ENCODE data around the gene GSTM4.
A peak's percentile ranks its signal among the peaks of the same experiment; 100 is the strongest.

Gene GSTM4
- long read RNA-seq, transcript GSTM4-204 (8 exons, 1,412 nt), result minor isoform, 35 of 107 reads
- long read RNA-seq, transcript GSTM4-201 (8 exons, 1,321 nt), result major isoform, 50 of 107 reads
- long read RNA-seq, partial matches to known transcripts, result 0 of 107 reads
- long read RNA-seq, other reads (novel, unspliced or antisense), result 22 of 107 reads

GRCh38 chr1:109655615-109656519 lies at the start of gene GSTM4:
GSTM4 (plus strand) TSS chr1:109656099; CDS start chr1:109656390, 291 bp downstream.
- H3K27me3 ChIP-seq (ENCODE audit: insufficient read depth, poor library complexity, severe bottlenecking), result no peaks in the 10 kb centered on the region
- peak within 1 kb of the TSS; percentile 65 for H3K4me3 ChIP-seq (replicated peaks; ENCODE audit: insufficient read depth, low read length)
- TF ChIP-seq CTCF (IDR thresholded peaks at IDR 0.05; ENCODE audit: insufficient read depth, low read length) (no peak), GABPA (IDR thresholded peaks at IDR 0.05; ENCODE audit: low read depth) (no peak), SPI1 (IDR thresholded peaks at IDR 0.05; ENCODE audit: borderline replicate concordance, low read depth) (no peak), REST (IDR thresholded peaks at IDR 0.05; ENCODE audit: insufficient replicate concordance, low read depth) (no peak), POLR2AphosphoS5 (IDR thresholded peaks at IDR 0.05; ENCODE audit: low read depth) (no peak)
- peak; percentile 79 to 88 for DNase-seq (ENCODE audit: low read depth in 1 of 2, low spot score in 1 of 2)
- H3K27ac ChIP-seq (replicated peaks), result peak within 1 kb of the TSS; percentile 40

- TF ChIP-seq GABPA (IDR thresholded peaks at IDR 0.05; ENCODE audit: low read depth) (no peak), POLR2AphosphoS5 (IDR thresholded peaks at IDR 0.05; ENCODE audit: low read depth) (no peak), CTCF (IDR thresholded peaks at IDR 0.05; ENCODE audit: insufficient read depth, low read length) (no peak), SPI1 (IDR thresholded peaks at IDR 0.05; ENCODE audit: borderline replicate concordance, low read depth) (no peak), REST (IDR thresholded peaks at IDR 0.05; ENCODE audit: insufficient replicate concordance, low read depth) (no peak)
- H3K27ac ChIP-seq (replicated peaks), result no peak overlapping the region
- no peak for DNase-seq (ENCODE audit: low read depth in 1 of 2, low spot score in 1 of 2)
- no peak overlapping the region for H3K4me3 ChIP-seq (replicated peaks; ENCODE audit: insufficient read depth, low read length)
- H3K27me3 ChIP-seq (ENCODE audit: insufficient read depth, poor library complexity, severe bottlenecking), result no peaks in the 10 kb centered on the region
Observed at GRCh38 chr1:109609881-109610280, 46.0 kb upstream of the GSTM4 start.

GRCh38 chr1:109610609-109611307 lies 45.1 kb upstream of the GSTM4 start:
- H3K4me3 ChIP-seq (replicated peaks; ENCODE audit: insufficient read depth, low read length), result no peak overlapping the region
- TF ChIP-seq CTCF (IDR thresholded peaks at IDR 0.05; ENCODE audit: insufficient read depth, low read length) (no peak), REST (IDR thresholded peaks at IDR 0.05; ENCODE audit: insufficient replicate concordance, low read depth) (no peak), POLR2AphosphoS5 (IDR thresholded peaks at IDR 0.05; ENCODE audit: low read depth) (no peak), SPI1 (IDR thresholded peaks at IDR 0.05; ENCODE audit: borderline replicate concordance, low read depth) (no peak), GABPA (IDR thresholded peaks at IDR 0.05; ENCODE audit: low read depth) (no peak)
- no peak for DNase-seq (ENCODE audit: low read depth in 1 of 2, low spot score in 1 of 2)
- no peaks in the 10 kb centered on the region for H3K27me3 ChIP-seq (ENCODE audit: insufficient read depth, poor library complexity, severe bottlenecking)
- H3K27ac ChIP-seq (replicated peaks), result no peak overlapping the region
